ENCODE results near the gene RPN1.
"Not testable (repeated sequence)": the region's sequence is repeated elsewhere in the genome, so short reads cannot be mapped to it uniquely, and the experiment has no call there.

The RPN1 gene

DNA sequence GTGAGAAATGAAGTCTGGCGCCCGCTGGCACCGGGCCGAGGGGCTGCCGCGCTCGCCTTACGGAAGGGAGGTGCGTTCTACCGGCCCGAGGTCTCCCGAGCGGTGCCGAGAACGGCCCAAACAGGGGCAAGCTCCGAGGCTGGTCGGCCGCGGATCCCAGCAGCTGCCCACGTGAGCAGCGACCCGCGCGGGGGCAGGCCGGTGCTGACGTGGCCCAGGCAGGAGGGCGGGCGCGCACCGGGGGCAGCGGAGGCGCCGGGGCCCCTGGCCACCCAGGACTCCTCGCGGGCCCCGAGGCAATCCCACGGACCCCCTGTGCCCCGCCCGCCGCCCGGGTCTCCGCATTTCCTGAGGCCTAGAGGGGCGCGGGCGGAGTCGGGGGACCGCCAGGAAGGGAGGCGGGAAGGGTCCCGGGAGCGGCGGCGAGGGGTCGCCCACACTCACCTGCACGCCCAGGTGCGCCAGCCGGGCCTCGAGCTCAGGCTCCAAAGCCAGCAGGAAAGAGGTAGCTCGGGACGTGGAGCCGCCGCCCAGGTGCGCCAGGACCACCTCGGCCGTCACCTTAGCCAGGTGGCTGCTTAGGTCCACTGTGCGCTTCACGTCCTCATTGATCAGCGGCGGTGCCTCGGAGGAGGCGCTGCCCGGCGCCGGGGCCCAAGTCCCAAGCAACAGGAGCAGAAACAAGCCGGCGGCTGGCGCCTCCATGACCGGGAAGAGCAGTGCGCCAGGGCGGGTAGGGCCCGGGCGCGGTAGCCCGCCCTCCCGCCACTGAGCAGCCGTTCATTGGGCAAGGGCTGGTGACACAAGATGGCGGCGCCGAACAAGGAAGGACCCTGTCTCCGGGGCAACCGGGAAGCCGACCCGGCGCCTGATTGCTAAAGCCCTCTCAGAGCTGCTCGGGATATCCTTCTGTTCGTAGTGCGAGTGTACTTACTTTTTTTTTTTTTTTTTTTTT is at the start of gene RPN1:
Gene RPN1, minus strand, starts transcription at position 723 of the 955 bp plus-strand sequence. Its CDS starts 18 bp downstream, at position 705.
- DNase-seq (ENCODE audit: low read depth in 2 of 2): peak; percentile 90 to 91

DNA sequence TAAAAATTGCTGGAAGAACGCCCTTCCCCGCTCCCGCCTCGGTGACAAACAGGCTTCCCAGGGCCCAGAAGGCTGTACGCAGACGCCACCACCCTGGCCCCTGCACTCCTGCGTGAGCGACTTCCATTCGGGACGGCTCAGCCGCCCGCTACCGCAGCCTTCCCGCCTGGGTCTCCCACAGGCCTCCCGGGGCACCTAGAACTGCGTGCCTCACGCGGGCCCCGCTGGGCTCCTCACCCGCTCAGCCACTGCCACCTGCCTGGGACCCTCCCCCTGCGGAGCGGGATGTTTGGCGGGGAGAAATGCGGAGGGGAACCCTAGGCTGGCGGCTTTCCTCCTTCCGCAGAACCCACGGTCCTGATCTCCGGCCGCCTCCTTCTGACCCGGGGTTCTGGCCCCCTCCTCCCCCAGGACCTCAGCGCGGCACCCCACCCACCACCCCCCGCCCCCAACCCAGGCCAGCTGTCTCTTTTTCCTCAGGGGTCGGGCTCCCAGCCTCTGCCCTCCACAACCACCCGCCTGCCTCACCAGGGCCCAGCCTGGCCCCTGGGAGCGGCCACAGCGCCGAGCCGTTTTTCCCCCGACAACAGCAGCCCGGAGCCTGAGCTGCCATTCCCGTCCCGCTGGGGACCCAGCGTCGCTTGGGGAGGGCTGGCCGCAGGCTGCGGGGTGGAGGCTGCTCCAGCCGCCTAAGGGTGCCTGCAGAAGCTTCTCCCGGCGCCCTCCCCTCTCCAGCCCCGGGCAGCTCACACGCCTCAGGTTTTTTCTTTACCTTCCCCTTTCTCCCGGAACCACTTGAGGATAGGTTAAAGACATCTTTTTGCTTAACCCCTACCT is 47.8 kb upstream of the RPN1 start:
- DNase-seq (ENCODE audit: low read depth in 2 of 2): no peak

DNA sequence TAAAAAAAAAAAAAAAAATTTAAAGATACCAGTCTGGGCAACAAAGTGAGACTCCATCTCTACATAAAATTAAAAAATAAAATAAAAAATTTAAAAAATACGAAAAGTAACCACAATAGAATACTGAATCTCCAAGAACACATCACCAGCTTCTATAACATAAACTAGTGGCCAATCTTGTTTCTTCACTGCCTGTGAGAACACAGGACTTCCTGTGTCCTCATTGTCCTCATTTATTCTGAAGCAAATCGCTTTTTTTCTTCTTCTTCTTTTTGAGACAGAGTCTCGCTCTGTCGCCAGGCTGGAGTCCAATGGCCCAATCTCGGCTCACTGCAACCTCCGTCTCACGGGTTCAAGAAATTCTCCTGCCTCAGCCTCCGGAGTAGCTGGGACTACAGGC is 46.7 kb upstream of the RPN1 start:
- no peak for DNase-seq (ENCODE audit: low read depth in 2 of 2)

DNA sequence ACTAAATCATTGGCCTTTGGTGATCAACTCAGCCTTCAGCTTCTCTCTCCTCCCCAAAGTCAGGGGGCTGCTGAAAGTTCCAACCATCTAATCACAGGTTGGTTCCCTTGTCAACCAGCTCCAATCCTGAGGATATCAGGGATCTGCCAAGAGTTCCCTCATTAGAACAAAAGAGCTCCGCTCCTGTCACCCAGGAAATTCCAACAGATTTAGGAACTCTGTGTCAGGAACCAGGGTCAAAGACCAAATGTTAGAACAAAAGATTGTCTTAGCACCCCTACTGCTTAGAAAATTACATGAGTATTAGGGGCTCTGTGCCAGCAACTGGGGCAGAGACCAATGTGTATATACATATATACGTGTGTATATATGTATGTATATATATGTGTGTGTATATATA is 43.1 kb upstream of the RPN1 start:
- no peak for DNase-seq (ENCODE audit: low read depth in 2 of 2)

DNA sequence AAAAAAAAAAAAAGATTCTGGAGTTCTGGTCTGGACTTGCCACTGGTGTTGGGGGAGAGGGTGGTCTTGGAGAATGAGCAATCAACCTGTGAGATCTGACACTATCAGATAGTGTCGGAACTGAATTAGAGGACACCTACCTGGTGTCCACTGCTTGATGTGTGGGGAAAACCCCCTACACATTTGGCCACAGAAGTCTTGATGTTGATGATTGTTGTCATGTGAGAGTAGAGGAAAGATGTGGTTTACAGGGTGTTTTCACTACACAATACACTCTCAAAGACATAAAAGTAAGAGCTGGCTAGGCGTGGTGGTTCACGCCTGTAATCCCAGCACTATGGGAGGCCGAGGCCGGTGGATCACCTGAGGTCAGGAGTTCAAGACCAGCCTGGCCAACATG is 38.4 kb upstream of the RPN1 start:
- DNase-seq (ENCODE audit: low read depth in 2 of 2): no peak

DNA sequence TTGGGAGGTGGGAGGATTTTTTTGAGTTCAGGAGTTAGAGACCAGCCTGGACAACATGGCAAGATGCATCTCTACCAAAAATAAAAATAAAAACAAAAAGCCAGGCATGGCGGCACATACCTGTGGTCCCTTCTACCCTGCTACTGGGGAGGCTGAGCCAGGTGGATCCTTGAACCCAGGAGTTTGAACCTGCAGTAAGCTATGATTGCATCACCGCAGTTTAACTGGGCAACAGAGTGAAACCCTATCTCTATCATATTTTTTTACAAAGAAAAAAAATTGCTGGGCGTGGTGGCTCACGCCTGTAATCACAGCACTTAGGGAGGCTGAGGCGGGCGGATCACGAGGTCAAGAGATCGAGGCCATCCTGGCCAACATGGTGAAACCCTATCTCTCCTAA is 35.8 kb upstream of the RPN1 start:
- no peak for DNase-seq (ENCODE audit: low read depth in 2 of 2)

DNA sequence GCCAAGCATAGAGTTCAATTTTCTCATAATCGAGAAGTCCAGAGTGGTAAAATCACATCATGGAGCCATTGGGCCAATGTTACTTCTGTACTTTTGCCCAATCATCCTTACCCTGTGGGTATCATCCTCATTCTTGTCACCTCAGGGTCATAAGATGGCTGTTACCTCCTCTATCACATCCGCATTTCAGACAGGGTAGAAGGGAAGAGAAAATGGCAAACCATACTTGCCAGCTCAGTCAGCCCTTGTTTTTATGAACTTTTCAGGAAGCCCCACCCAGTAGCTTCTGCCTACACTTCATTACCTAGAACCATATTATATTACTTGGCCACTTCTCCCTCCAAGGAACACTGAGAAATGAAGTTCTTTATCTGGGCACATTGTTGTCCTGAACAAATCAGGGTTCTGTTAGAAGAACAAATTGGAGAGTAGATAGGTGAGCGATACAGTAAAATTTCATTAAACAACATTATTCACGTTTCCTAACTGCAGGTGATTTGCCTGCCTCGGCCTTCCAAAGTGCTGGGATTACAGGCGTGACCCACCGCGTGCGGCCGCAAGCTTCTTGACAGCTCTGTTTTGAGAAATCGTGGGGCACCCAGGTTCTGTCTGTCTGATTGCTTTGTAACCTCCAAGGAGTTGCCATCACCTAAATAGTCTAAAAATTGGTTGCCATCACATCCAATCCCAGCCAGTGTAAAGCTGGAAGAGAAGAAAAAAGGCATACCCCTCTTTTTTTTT is 34.5 kb upstream of the RPN1 start:
- DNase-seq (ENCODE audit: low read depth in 2 of 2): no peak

DNA sequence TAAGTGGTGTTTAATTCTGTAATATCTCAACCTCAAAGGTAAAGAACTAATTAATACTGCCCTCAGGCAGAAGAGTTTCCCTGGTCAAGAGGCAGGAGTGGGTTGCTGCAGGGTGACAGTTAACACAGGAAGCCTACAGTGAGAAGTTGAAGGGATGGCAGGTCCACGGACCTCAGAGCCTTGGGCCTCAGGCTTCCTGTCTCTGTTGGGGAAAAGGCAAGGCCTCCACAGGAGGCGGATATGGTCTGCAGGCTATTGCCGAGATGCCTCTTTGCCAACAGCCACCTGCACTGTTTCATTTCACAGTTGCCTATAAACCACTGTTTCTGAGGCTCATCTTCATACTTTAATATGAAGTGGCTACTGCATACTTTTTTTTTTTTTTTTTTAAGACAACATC is 33.3 kb upstream of the RPN1 start:
- DNase-seq (ENCODE audit: low read depth in 2 of 2): no peak

DNA sequence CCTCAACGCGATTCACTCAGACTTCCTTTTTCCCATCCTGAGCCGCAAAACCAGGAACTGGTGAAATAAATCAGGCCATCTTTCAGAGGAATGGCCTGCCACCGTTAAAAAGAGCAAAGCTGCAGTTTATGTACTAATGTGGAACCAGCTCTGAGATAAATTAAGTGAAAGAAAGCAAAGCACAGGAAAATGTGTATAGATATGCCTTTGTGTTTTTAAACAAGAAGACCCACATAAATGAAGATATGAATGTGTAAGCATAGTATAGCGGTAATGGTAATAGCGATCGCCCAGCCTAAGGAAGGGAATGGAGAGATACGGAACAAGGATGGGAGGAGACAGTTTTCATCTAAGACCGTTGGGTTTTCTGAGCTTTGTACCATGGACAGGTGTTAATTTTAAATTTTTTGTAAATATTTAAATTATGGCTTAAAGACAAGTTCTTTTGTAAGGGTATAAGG is 30.8 kb upstream of the RPN1 start:
- DNase-seq (ENCODE audit: low read depth in 2 of 2): no peak

DNA sequence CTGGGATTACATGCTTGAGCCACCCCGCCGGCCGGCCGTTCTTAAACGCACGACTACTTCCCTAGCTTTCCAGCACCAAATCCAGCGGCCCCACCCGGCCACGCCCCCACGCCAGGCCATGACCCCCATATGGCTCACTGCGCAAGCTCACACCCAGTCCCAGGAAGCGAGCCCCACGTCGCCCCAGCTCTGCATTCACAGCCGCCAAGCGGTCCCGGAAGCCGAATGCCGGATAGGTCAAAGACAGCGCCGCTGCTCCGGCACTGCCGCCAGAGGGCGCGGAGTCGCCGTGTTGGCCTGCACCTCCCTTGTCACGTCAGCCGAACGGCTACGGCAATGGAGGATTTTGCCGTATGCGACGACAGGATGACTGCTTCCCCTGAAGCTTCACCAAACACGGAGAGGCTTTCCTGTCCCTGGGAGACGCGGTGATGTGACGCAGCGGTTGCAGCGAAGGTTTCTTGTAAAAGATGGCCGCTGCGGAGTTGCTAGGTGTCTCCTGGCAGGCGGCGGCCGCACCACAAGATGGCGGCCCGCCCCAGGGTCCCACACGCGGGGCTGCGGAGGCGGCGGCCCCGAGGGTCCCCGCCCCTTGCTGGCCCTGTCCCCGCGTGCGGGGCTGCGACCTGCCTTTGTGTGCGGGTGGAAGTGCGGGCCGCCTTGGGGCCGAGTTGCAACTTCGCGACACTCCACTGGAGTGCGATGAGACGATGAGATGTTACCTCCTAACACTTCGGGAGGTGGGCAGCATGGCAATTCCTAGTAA is 30.2 kb upstream of the RPN1 start:
- peak; percentile 96 to 98 for DNase-seq (ENCODE audit: low read depth in 2 of 2)

DNA sequence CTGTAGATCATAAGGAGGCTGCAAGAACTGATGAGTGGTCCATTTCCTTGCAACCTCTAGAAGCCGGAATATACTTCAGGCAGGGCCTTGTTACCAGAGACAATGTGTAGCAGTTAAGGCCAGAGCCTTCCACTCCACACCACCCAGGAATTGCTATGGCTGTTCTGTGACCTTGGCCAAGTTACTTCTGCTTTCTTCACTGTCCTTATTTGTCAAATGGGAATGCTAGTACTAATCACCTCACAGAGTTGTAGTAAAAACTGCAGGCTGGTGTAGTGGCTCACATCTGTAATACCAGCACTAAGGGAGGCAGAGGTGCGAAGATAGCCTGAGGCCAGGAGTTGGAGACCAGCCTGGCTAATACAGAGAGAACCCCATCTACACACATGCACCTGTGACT is 28.7 kb upstream of the RPN1 start:
- DNase-seq (ENCODE audit: low read depth in 2 of 2): no peak

DNA sequence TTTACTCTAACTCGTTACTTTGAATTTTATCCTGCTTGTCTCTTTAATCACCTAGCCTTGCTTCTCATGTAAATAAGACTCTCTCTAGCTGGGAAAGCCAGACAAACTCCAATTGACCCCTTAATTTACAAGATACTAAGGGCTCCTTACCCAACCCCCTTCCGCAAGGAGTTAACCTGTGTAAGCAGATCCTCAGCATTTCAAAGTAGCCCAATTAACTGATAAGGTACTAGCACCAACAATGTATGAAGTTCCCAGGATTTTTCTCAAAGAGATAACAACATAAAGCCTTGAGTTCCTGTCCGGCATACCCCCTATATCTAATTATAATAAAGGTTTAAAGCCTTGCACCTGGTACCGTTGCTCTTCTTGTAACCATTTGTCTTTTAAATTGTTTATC is 25.2 kb upstream of the RPN1 start:
- DNase-seq (ENCODE audit: low read depth in 2 of 2): not testable (repeated sequence)

DNA sequence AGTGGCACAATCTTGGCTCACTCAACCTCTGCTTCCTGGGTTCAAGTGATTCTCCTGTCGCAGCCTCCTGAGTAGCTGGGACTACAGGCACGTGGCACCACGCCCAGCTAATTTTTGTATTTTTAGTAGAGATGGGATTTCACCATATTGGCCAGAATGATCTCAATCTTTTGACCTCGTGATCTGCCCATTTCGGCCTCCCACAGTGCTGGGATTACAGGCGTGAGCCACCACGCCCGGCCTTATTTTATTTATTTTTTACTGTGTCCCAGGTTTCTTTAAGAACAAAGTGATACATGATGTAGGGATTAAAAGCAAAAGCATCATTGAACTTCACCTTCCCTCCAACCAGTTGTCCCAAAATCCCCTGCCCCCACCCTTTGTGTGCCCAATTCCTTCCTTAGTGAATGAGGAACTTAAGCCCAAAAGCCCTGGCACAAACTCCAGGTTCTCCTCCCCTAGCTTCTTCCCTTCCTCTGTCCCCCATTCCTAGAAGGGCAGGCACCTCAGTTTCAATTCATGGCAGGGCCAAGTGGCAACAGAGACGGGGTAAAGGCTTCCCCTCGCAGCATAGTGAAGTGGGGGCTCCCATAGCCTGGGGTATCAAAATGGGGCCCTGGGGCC is 23.7 kb upstream of the RPN1 start:
- no peak for DNase-seq (ENCODE audit: low read depth in 2 of 2)

DNA sequence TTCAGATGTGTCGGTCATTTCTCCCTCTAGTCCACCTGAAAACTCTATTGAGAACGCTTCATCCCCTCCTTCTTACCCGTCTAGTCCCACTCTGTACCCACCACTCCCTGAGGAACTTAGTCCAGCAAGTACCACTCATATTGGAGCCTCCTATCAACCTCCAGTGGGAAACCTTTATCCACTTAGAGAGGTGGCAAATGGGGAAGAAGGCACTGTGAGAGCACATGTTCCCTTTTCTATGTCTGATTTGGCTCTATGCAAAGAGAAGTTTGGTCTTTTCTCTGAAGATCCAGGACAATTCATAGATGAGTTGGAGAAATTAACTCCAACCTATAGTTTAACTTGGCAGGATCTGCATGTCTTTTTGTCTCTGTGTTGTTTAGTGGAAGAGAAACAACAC is 17.0 kb upstream of the RPN1 start:
- DNase-seq (ENCODE audit: low read depth in 2 of 2): no peak

DNA sequence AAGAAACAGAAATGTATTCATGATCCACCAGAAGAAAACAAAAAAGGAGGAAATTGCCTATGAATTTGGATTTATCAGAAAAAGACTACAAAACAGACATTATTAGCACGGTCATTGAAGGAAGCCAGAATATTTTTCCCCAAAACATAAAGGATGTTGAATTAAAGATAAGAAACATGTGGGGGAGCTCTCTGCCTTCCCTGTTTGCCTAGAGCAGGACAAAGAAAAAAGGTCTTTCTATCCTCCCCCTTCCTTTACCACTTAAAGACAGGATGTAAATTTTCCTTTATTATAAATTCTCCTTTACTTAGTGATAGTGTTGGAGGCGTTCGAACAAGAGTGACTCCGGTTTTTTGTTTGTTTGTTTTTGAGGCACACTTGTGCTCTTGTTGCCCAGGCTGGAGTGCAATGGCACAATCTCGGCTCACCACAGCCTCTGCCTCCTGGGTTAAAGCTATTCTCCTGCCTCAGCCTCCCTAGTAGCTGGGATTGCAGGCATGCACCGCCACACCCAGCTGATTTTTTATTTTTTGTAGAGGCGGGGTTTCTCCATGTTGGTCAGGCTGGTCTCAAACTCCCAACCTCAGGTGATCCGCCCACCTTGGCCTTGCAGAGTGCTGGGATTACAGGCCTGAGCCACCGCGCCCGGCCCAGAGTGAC is 14.9 kb upstream of the RPN1 start:
- no peak for DNase-seq (ENCODE audit: low read depth in 2 of 2)

DNA sequence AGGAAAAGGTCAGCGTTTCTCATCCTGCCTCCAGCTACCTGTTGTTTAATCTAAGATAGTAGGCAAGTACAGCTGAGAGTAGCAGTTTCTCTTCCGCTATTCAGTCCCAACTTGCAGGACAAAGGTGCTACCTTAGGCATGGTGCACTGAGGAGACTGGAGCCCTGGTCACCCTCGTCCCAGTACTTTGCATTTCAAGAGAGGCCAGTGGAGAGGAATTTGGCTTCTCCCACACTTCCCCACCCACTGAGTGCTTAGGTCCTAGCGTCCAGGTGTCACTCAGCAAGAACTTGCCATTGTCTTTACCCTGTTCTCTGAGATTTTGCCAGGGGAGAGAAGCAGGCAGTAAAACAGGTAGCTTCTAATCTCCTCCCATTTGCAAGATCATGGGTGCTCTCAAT is 12.5 kb upstream of the RPN1 start:
- no peak for DNase-seq (ENCODE audit: low read depth in 2 of 2)

DNA sequence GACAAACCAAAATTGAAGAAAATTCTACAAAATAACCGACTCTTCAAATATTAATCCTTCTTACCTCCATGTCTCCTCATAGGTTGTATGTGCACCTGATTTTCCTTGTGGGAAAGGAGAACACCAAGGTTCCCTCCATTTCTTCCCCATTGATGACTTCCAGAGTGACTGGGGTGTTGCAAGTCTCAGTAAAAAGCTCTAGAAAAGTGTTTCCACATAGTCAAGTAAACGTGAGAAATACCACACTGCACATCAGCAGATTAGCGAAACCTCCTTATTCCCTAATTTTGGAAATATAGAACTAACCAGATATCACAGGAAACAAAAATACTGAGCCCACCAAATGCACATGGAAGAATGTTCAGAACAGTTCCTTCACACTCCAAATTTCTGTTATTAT is 4.9 kb upstream of the RPN1 start:
- no peak for DNase-seq (ENCODE audit: low read depth in 2 of 2)

DNA sequence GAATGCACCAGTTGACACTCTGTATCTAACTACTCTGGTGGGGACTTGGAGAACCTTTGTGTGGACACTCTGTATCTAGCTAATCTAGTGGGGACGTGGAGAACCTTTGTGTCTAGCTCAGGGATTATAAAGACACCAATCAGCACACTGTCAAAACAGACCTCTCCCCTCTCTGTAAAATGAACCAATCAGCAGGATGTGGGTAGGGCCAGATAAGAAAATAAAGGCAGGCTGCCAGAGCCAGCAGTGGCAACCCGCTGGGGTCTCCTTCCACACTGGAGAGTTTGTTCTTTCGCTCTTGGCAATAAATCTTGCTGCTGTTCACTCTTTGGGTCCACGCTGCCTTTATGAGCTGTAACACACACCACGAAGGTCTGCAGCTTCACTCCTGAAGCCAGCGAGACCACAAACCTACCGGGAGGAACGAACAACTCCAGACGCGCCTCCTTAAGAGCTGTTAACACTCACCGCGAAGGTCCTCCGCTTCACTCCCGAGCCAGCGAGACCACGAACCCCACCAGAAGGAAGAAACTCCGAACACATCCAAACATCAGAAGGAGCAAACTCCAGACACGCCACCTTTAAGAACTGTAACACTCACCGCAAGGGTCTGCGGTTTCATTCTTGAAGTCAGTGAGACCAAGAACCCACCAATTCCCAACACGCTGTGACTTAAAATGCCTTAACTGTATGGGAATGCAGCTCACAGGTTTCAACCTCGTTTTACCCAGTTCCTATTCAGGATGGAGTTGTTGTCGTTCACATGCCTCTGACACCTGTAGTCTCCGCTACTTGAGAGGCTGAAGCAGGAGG is 3.6 kb upstream of the RPN1 start:
- not testable (repeated sequence) for DNase-seq (ENCODE audit: low read depth in 2 of 2)

DNA sequence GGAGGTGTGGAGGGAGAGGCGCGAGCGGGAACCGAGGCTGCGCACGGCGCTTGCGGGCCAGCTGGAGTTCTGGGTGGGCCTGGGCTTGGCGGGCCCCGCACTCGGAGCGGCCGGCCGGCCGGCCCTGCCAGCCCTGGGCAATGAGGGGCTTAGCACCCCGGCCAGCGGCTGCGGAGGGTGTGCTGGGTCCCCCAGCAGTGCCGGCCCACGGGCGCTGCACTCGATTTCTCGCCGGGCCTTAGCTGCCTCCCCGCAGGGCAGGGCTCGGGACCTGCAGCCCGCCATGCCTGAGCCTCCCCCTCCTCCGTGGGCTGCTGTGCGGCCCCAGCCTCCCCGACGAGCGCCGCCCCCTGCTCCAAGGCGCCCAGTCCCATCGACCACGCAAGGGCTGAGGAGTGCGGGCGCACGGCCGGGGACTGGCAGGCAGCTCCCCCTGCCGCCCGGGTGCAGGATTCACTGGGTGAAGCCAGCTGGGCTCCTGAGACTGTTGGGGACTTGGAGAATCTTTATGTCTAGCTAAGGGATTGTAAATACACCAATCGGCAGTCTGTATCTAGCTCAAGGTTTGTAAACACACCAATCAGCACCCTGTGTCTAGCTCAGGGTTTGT is 2.9 kb upstream of the RPN1 start:
- not testable (repeated sequence) for DNase-seq (ENCODE audit: low read depth in 2 of 2)
